ENCODE measurements around the gene PHLDB1. TPM values are rescaled to one million over a fixed set of nuclear protein-coding genes. Genes with fewer than 3 reads are reported as not detected.

PHLDB1 gene
- total and polyA plus RNA-seq, 2 of the 8 experiments (the other 6 are each of a cell fraction or from before 2014, with no cell fraction given), result 53.9 to 74.8 TPM

DNA sequence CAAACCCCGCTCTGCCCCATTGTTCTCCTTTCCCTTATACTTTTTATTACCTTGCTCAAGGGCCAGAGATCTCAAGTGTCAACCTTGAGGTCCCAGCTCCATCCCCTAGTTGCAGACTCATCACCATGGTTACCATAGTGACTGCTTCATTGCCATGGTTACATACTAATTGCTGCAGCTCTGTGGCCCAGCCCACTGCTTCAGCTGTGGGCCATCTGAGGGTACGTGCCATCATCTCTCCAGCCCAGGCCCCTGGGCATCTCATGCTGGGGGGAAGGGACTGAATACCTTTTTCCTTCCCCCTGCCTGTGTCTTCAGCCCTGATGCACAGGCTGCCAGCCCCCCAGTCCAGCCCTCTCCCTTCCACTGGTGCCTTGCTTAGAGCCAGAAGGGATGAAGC is 49.8 kb downstream of the PHLDB1 start:
- Histone ChIP-seq H4K8ac (ENCODE audit: extremely low read depth, insufficient read depth, low read length) (no peak overlapping the region), H3K23me2 (ENCODE audit: low read depth, low read length) (no peaks in the 10 kb centered on the region), H2BK20ac (ENCODE audit: low read length) (no peak overlapping the region), H2AK5ac (ENCODE audit: low read depth, low read length) (no peak overlapping the region), H3K18ac (ENCODE audit: extremely low read depth, low read length) (no peak overlapping the region), H3K4me2 (ENCODE audit: insufficient read depth in 1 of 2, low read depth in 2 of 2, low read length in 2 of 2) (no peak overlapping the region), H3K36me3 (ENCODE audit: control insufficient read depth in 2 of 4, insufficient read depth in 4 of 4, low read length in 3 of 4) (peaks cover 0 to 22% (median 13%) of the 10 kb centered on the region in 4 experiments; a peak in 5 of 8 replicates), H3K4me3 (ENCODE audit: extremely low read depth in 1 of 4, insufficient read depth in 2 of 4, low read depth in 3 of 4, low read length in 4 of 4) (no peak overlapping the region), H2BK5ac (ENCODE audit: low read depth, low read length) (no peak overlapping the region), H3K79me1 (ENCODE audit: low read depth, low read length) (no peaks in the 10 kb centered on the region), H4K91ac (replicated peaks; ENCODE audit: insufficient read length, low read length) (no peak overlapping the region), H3K79me2 (ENCODE audit: control insufficient read depth in 1 of 2, insufficient read depth in 2 of 2, low read length in 2 of 2) (no peaks in the 10 kb centered on the region), H3K4me1 (replicated peaks in 1 of 4; ENCODE audit: control insufficient read depth in 3 of 4, insufficient read depth in 4 of 4, low read length in 3 of 4) (peaks cover 0 to 27% (median 22%) of the 10 kb centered on the region in 4 experiments; a peak in 6 of 7 replicates), H3K56ac (replicated peaks; ENCODE audit: insufficient read length, low read depth, low read length) (no peak overlapping the region), H4K5ac (ENCODE audit: insufficient read length, low read depth, low read length) (no peak overlapping the region), H3K23ac (ENCODE audit: insufficient read length) (no peak overlapping the region), H3K9ac (replicated peaks in 1 of 4; ENCODE audit: extremely low read depth in 1 of 4, low read depth in 3 of 4, low read length in 3 of 4) (no peak overlapping the region), H2AFZ (ENCODE audit: low read length) (no peak overlapping the region), H4K20me1 (replicated peaks in 1 of 2; ENCODE audit: control insufficient read depth in 1 of 2, insufficient read depth in 2 of 2, low read length in 2 of 2) (peaks cover 2 to 6% of the 10 kb centered on the region in 2 experiments), H3K27ac (ENCODE audit: low read depth, low read length) (no peak overlapping the region), H3K27me3 (replicated peaks in 1 of 4; ENCODE audit: control insufficient read depth in 3 of 4, extremely low read depth in 1 of 4, insufficient read depth in 3 of 4, low read length in 3 of 4) (no peaks in the 10 kb centered on the region), H2BK15ac (ENCODE audit: low read length) (no peak overlapping the region), H3K9me3 (ENCODE audit: insufficient read depth in 2 of 2, low read depth in 1 of 2, low read length in 1 of 2) (no peaks in the 10 kb centered on the region), H2BK120ac (replicated peaks; ENCODE audit: low read depth, low read length) (no peak overlapping the region), H3K4ac (replicated peaks; ENCODE audit: insufficient read length, low read depth, low read length) (no peak overlapping the region), H2BK12ac (ENCODE audit: low read depth, low read length) (no peak overlapping the region), H3K14ac (ENCODE audit: insufficient read length) (no peak overlapping the region)
- 91% methylated on average over 2 of the region's 2 CpGs; no CpG with 5 or more reads in 1 of the 2 experiments for WGBS, 2 experiments (ENCODE audit: extremely low coverage in 1 of 2, insufficient coverage in 1 of 2, insufficient read length in 1 of 2, insufficient replicate concordance in 2 of 2, low coverage in 1 of 2, low lambda C conversion rate in 2 of 2, missing lambda C conversion rate in 1 of 2)
- no peak for DNase-seq (ENCODE audit: low read depth in 1 of 2, low spot score in 2 of 2)
- TF ChIP-seq CEBPB (IDR thresholded peaks at IDR 0.05; ENCODE audit: low read depth, low read length), result no peak
- no peak for TF ChIP-seq EP300 (IDR thresholded peaks at IDR 0.05; ENCODE audit: borderline replicate concordance in 1 of 2, low read depth in 2 of 2, low read length in 2 of 2)
- no peak for TF ChIP-seq SUZ12 (IDR thresholded peaks at IDR 0.05; ENCODE audit: low read length)
- TF ChIP-seq TAF7 (optimal IDR thresholded peaks at IDR 0.05; ENCODE audit: borderline replicate concordance, low read depth, low read length), result no peak
- TF ChIP-seq RXRA (IDR thresholded peaks at IDR 0.05; ENCODE audit: insufficient read depth, low read depth, low read length), result no peak
- no peak for TF ChIP-seq KDM4A (IDR thresholded peaks at IDR 0.05; ENCODE audit: low read depth, low read length, severe bottlenecking)
- no peak for TF ChIP-seq CTBP2 (IDR thresholded peaks at IDR 0.05; ENCODE audit: borderline replicate concordance, insufficient read depth, insufficient read length, low read length)
- no peak for TF ChIP-seq CREB1 (IDR thresholded peaks at IDR 0.05)
- TF ChIP-seq TBP (IDR thresholded peaks at IDR 0.05; ENCODE audit: low read depth, low read length), result no peak
- CTCF ChIA-PET (ENCODE audit: partially characterized antibody), result interaction anchor here (0.6 to 8.5 kb wide), 10 partner anchors 12 to 1662 kb away, joined by 3 to 89 read pairs (median 37); partner anchors contain the start of gene PHLDB1
- no peak for FAIRE-seq
- POLR2A ChIA-PET (ENCODE audit: partially characterized antibody), result interaction anchor here (0.7 to 16.1 kb wide), 5 partner anchors 8 to 135 kb away, joined by 3 to 271 read pairs (median 4); no protein-coding TSS in a partner anchor

Measured in H1 (cell line).